ENCODE results near the gene LRMDA. TPM values are rescaled to one million over a fixed set of nuclear protein-coding genes. Genes with fewer than 3 reads are reported as not detected.

LRMDA gene
- total RNA-seq, 1 donor from 2014 or later = not detected

- no peak for DNase-seq
- Mint-ChIP-seq H3K27ac (no peak overlapping the region), H3K4me1 (no peaks in the 10 kb centered on the region), H3K27me3 (no peaks in the 10 kb centered on the region), H3K36me3 (ENCODE audit: low read depth) (no peaks in the 10 kb centered on the region), H3K4me3 (no peak overlapping the region), H3K9me3 (no peaks in the 10 kb centered on the region)
- intact Hi-C loops (cut with micrococcal nuclease) = no loop called here
These were observed 875.4 kb downstream of the LRMDA start for GRCh38 chr10:76306856-76307255.

GRCh38 chr10:76309070-76309469 lies 877.6 kb downstream of the LRMDA start:
- Mint-ChIP-seq H3K9me3 (no peaks in the 10 kb centered on the region), H3K27ac (no peak overlapping the region), H3K27me3 (no peaks in the 10 kb centered on the region), H3K36me3 (ENCODE audit: low read depth) (no peaks in the 10 kb centered on the region), H3K4me3 (no peak overlapping the region), H3K4me1 (no peaks in the 10 kb centered on the region)
- intact Hi-C loops (cut with micrococcal nuclease) = no loop called here
- DNase-seq = no peak

GRCh38 chr10:76309741-76310587 lies 878.5 kb downstream of the LRMDA start:
- Mint-ChIP-seq H3K4me3 (no peak overlapping the region), H3K9me3 (no peaks in the 10 kb centered on the region), H3K36me3 (ENCODE audit: low read depth) (no peaks in the 10 kb centered on the region), H3K4me1 (no peaks in the 10 kb centered on the region), H3K27ac (no peak overlapping the region), H3K27me3 (no peaks in the 10 kb centered on the region)
- no peak for DNase-seq
- intact Hi-C loops (cut with micrococcal nuclease) = no loop called here

- DNase-seq = no peak
- H3K4me3 Mint-ChIP-seq = no peak overlapping the region
- no peaks in the 10 kb centered on the region for H3K36me3 Mint-ChIP-seq (ENCODE audit: low read depth)
- H3K27me3 Mint-ChIP-seq = no peaks in the 10 kb centered on the region
- no peaks in the 10 kb centered on the region for H3K4me1 Mint-ChIP-seq
- no peaks in the 10 kb centered on the region for H3K9me3 Mint-ChIP-seq
- intact Hi-C loops (cut with micrococcal nuclease) = no loop called here
- H3K27ac Mint-ChIP-seq = no peak overlapping the region
These were observed 879.2 kb downstream of the LRMDA start for GRCh38 chr10:76310588-76311080.

GRCh38 chr10:76311752-76312636 lies 880.6 kb downstream of the LRMDA start:
- no peak for DNase-seq
- Mint-ChIP-seq H3K36me3 (ENCODE audit: low read depth) (no peaks in the 10 kb centered on the region), H3K27ac (no peak overlapping the region), H3K4me1 (no peaks in the 10 kb centered on the region), H3K4me3 (no peak overlapping the region), H3K9me3 (no peaks in the 10 kb centered on the region), H3K27me3 (no peaks in the 10 kb centered on the region)
- intact Hi-C loops (cut with micrococcal nuclease) = no loop called here

- H3K4me3 Mint-ChIP-seq = no peak overlapping the region
- intact Hi-C loops (cut with micrococcal nuclease) = no loop called here
- no peaks in the 10 kb centered on the region for H3K27me3 Mint-ChIP-seq
- no peaks in the 10 kb centered on the region for H3K4me1 Mint-ChIP-seq
- no peaks in the 10 kb centered on the region for H3K36me3 Mint-ChIP-seq (ENCODE audit: low read depth)
- DNase-seq = no peak
- H3K9me3 Mint-ChIP-seq = no peaks in the 10 kb centered on the region
- no peak overlapping the region for H3K27ac Mint-ChIP-seq
These were observed 883.8 kb downstream of the LRMDA start for GRCh38 chr10:76315240-76315639.

GRCh38 chr10:76316234-76316633 lies 884.8 kb downstream of the LRMDA start:
- no peaks in the 10 kb centered on the region for H3K27me3 Mint-ChIP-seq
- intact Hi-C loops (cut with micrococcal nuclease) = no loop called here
- H3K4me3 Mint-ChIP-seq = no peak overlapping the region
- H3K27ac Mint-ChIP-seq = no peak overlapping the region
- no peaks in the 10 kb centered on the region for H3K36me3 Mint-ChIP-seq (ENCODE audit: low read depth)
- no peaks in the 10 kb centered on the region for H3K4me1 Mint-ChIP-seq
- no peaks in the 10 kb centered on the region for H3K9me3 Mint-ChIP-seq
- DNase-seq = no peak

GRCh38 chr10:76317078-76317477 lies 885.7 kb downstream of the LRMDA start:
- Mint-ChIP-seq H3K36me3 (ENCODE audit: low read depth) (no peaks in the 10 kb centered on the region), H3K4me1 (no peaks in the 10 kb centered on the region), H3K27me3 (no peaks in the 10 kb centered on the region), H3K9me3 (no peaks in the 10 kb centered on the region), H3K27ac (no peak overlapping the region), H3K4me3 (no peak overlapping the region)
- intact Hi-C loops (cut with micrococcal nuclease) = no loop called here
- no peak for DNase-seq

GRCh38 chr10:76318211-76318610 lies 886.8 kb downstream of the LRMDA start:
- Mint-ChIP-seq H3K4me1 (no peaks in the 10 kb centered on the region), H3K36me3 (ENCODE audit: low read depth) (no peaks in the 10 kb centered on the region), H3K9me3 (no peaks in the 10 kb centered on the region), H3K27me3 (no peaks in the 10 kb centered on the region), H3K4me3 (no peak overlapping the region), H3K27ac (no peak overlapping the region)
- intact Hi-C loops (cut with micrococcal nuclease) = no loop called here
- DNase-seq = no peak

- Mint-ChIP-seq H3K4me1 (no peaks in the 10 kb centered on the region), H3K27me3 (no peaks in the 10 kb centered on the region), H3K27ac (no peak overlapping the region), H3K36me3 (ENCODE audit: low read depth) (no peaks in the 10 kb centered on the region), H3K4me3 (no peak overlapping the region), H3K9me3 (no peaks in the 10 kb centered on the region)
- DNase-seq = no peak
- intact Hi-C loops (cut with micrococcal nuclease) = no loop called here
These were observed 888.2 kb downstream of the LRMDA start for GRCh38 chr10:76319661-76320060.

- no peak overlapping the region for H3K4me3 Mint-ChIP-seq
- no peaks in the 10 kb centered on the region for H3K36me3 Mint-ChIP-seq (ENCODE audit: low read depth)
- DNase-seq = no peak
- no peaks in the 10 kb centered on the region for H3K9me3 Mint-ChIP-seq
- H3K4me1 Mint-ChIP-seq = no peaks in the 10 kb centered on the region
- no peaks in the 10 kb centered on the region for H3K27me3 Mint-ChIP-seq
- intact Hi-C loops (cut with micrococcal nuclease) = no loop called here
- no peak overlapping the region for H3K27ac Mint-ChIP-seq
These were observed 892.9 kb downstream of the LRMDA start for GRCh38 chr10:76324283-76324682.

- H3K4me3 Mint-ChIP-seq = no peak overlapping the region
- H3K4me1 Mint-ChIP-seq = no peaks in the 10 kb centered on the region
- no peaks in the 10 kb centered on the region for H3K9me3 Mint-ChIP-seq
- H3K36me3 Mint-ChIP-seq (ENCODE audit: low read depth) = no peaks in the 10 kb centered on the region
- DNase-seq = no peak
- no peak overlapping the region for H3K27ac Mint-ChIP-seq
- H3K27me3 Mint-ChIP-seq = no peaks in the 10 kb centered on the region
- intact Hi-C loops (cut with micrococcal nuclease) = no loop called here
These were observed 896.0 kb downstream of the LRMDA start for GRCh38 chr10:76327441-76327840.

GRCh38 chr10:76328348-76328747 lies 896.9 kb downstream of the LRMDA start:
- no peaks in the 10 kb centered on the region for H3K27me3 Mint-ChIP-seq
- no peak for DNase-seq
- intact Hi-C loops (cut with micrococcal nuclease) = no loop called here

GRCh38 chr10:76329891-76330575 lies 898.6 kb downstream of the LRMDA start:
- H3K4me3 Mint-ChIP-seq = no peak overlapping the region
- no peak for DNase-seq
- H3K27ac Mint-ChIP-seq = no peak overlapping the region
- no peaks in the 10 kb centered on the region for H3K27me3 Mint-ChIP-seq
- H3K4me1 Mint-ChIP-seq = no peaks in the 10 kb centered on the region
- H3K9me3 Mint-ChIP-seq = no peaks in the 10 kb centered on the region
- H3K36me3 Mint-ChIP-seq (ENCODE audit: low read depth) = no peaks in the 10 kb centered on the region
- intact Hi-C loops (cut with micrococcal nuclease) = no loop called here

More at GRCh38 chr10:76328348-76328747, 896.9 kb downstream of the LRMDA start:
- Mint-ChIP-seq H3K9me3 (no peaks in the 10 kb centered on the region), H3K27ac (no peak overlapping the region), H3K36me3 (ENCODE audit: low read depth) (no peaks in the 10 kb centered on the region), H3K4me3 (no peak overlapping the region), H3K4me1 (no peaks in the 10 kb centered on the region)
